Measurements from ENCODE around the gene MAFG.

- TF ChIP-seq ZNF766 (CRISPR knock-in tag; IDR thresholded peaks at IDR 0.05; ENCODE audit: borderline replicate concordance) (no peak), BRCA1 (CRISPR knock-in tag; IDR thresholded peaks at IDR 0.05) (no peak), MZF1 (CRISPR knock-in tag; IDR thresholded peaks at IDR 0.05; ENCODE audit: borderline replicate concordance) (no peak), ZBTB10 (CRISPR knock-in tag; IDR thresholded peaks at IDR 0.05; ENCODE audit: borderline replicate concordance) (no peak), ZNF781 (CRISPR knock-in tag; IDR thresholded peaks at IDR 0.05; ENCODE audit: borderline replicate concordance, not compliant biosample characterization) (no peak), HDAC2 (CRISPR knock-in tag; IDR thresholded peaks at IDR 0.05) (no peak), ZNF138 (CRISPR knock-in tag; IDR thresholded peaks at IDR 0.05; ENCODE audit: low read depth) (no peak), MYNN (CRISPR knock-in tag; IDR thresholded peaks at IDR 0.05; ENCODE audit: low read depth) (no peak), EP300 (IDR thresholded peaks at IDR 0.05; ENCODE audit: low read depth in 2 of 2, low read length in 2 of 2) (no peak), EP300 (CRISPR knock-in tag; IDR thresholded peaks at IDR 0.05; ENCODE audit: borderline replicate concordance) (no peak)
Measured at GRCh38 chr17:81907219-81908145, 20.1 kb downstream of the MAFG start.

All from HepG2 (cell line).